Raji (cell line): ENCODE results near the gene KAZN.

Experiments
- POLR2A ChIP-seq: IDR thresholded peaks from 2 replicates; pipeline ENCODE4 v1.6.1; 2011; ENCODE audit warnings: low read depth, low read length, control low read depth; ENCODE audit not compliant: insufficient read depth

The KAZN gene

GRCh38 chr1:14716474-14716873 lies 118.0 kb downstream of the KAZN start:
- TF ChIP-seq POLR2A, result no peak

- no peak for TF ChIP-seq POLR2A
These were observed 120.0 kb downstream of the KAZN start for GRCh38 chr1:14718476-14718875.

- TF ChIP-seq POLR2A, result no peak
These were observed 124.9 kb downstream of the KAZN start for GRCh38 chr1:14723401-14723800.

- no peak for TF ChIP-seq POLR2A
These were observed 125.8 kb downstream of the KAZN start for GRCh38 chr1:14724246-14724645.

- TF ChIP-seq POLR2A, result no peak
These were observed 126.2 kb downstream of the KAZN start for GRCh38 chr1:14724678-14725077.

GRCh38 chr1:14725238-14725637 lies 126.8 kb downstream of the KAZN start:
- TF ChIP-seq POLR2A, result no peak

GRCh38 chr1:14725695-14726094 lies 127.2 kb downstream of the KAZN start:
- no peak for TF ChIP-seq POLR2A

- no peak for TF ChIP-seq POLR2A
These were observed 128.1 kb downstream of the KAZN start for GRCh38 chr1:14726606-14727005.

- no peak for TF ChIP-seq POLR2A
These were observed 130.0 kb downstream of the KAZN start for GRCh38 chr1:14728516-14728915.

- TF ChIP-seq POLR2A, result no peak
These were observed 134.2 kb downstream of the KAZN start for GRCh38 chr1:14732728-14733047.

GRCh38 chr1:14733048-14733778 lies 134.7 kb downstream of the KAZN start:
- TF ChIP-seq POLR2A, result no peak

- no peak for TF ChIP-seq POLR2A
These were observed 135.3 kb downstream of the KAZN start for GRCh38 chr1:14733779-14734140.

GRCh38 chr1:14735841-14736240 lies 137.4 kb downstream of the KAZN start:
- no peak for TF ChIP-seq POLR2A

GRCh38 chr1:14737561-14738094 lies 139.1 kb downstream of the KAZN start:
- no peak for TF ChIP-seq POLR2A

GRCh38 chr1:14738235-14738634 lies 139.8 kb downstream of the KAZN start:
- TF ChIP-seq POLR2A, result no peak

GRCh38 chr1:14738647-14739046 lies 140.2 kb downstream of the KAZN start:
- no peak for TF ChIP-seq POLR2A
